HG02938 (cell line): ENCODE data around the gene AGAP1.

ENCODE experiments used
- ATAC-seq: cut with Tn5 transposase; IDR thresholded peaks from one replicate; pipeline ENCODE4 v1.9.1; 2021; ENCODE audit warnings: mild to moderate bottlenecking, moderate library complexity; ENCODE audit not compliant: unreplicated experiment

AGAP1 gene

GRCh38 chr2:235677937-235678336 is 184.1 kb downstream of the AGAP1 start:
- ATAC-seq = no peak

- no peak for ATAC-seq
Measured at GRCh38 chr2:235678712-235679111, 184.9 kb downstream of the AGAP1 start.

GRCh38 chr2:235679471-235679870 is 185.6 kb downstream of the AGAP1 start:
- ATAC-seq = no peak

GRCh38 chr2:235685024-235685721 is 191.3 kb downstream of the AGAP1 start:
- ATAC-seq = no peak

- no peak for ATAC-seq
Measured at GRCh38 chr2:235688511-235689426, 194.9 kb downstream of the AGAP1 start.

GRCh38 chr2:235689427-235689853 is 195.6 kb downstream of the AGAP1 start:
- ATAC-seq = no peak

GRCh38 chr2:235690082-235690808 is 196.4 kb downstream of the AGAP1 start:
- ATAC-seq = no peak

GRCh38 chr2:235690809-235691450 is 197.1 kb downstream of the AGAP1 start:
- no peak for ATAC-seq

- no peak for ATAC-seq
Measured at GRCh38 chr2:235692076-235692475, 198.2 kb downstream of the AGAP1 start.

- no peak for ATAC-seq
Measured at GRCh38 chr2:235692671-235693171, 198.9 kb downstream of the AGAP1 start.

GRCh38 chr2:235693279-235693678 is 199.4 kb downstream of the AGAP1 start:
- no peak for ATAC-seq

GRCh38 chr2:235694721-235695601 is 201.1 kb downstream of the AGAP1 start:
- no peak for ATAC-seq

GRCh38 chr2:235695602-235695895 is 201.7 kb downstream of the AGAP1 start:
- ATAC-seq = no peak

GRCh38 chr2:235697041-235697440 is 203.2 kb downstream of the AGAP1 start:
- ATAC-seq = no peak

GRCh38 chr2:235698028-235698427 is 204.2 kb downstream of the AGAP1 start:
- ATAC-seq = no peak

- no peak for ATAC-seq
Measured at GRCh38 chr2:235698491-235698890, 204.6 kb downstream of the AGAP1 start.

GRCh38 chr2:235699576-235699975 is 205.7 kb downstream of the AGAP1 start:
- no peak for ATAC-seq

GRCh38 chr2:235701206-235701981 is 207.6 kb downstream of the AGAP1 start:
- ATAC-seq = no peak

GRCh38 chr2:235702186-235702585 is 208.3 kb downstream of the AGAP1 start:
- ATAC-seq = no peak
